ENCODE measurements around the gene C1orf21.

Gene C1orf21

DNA sequence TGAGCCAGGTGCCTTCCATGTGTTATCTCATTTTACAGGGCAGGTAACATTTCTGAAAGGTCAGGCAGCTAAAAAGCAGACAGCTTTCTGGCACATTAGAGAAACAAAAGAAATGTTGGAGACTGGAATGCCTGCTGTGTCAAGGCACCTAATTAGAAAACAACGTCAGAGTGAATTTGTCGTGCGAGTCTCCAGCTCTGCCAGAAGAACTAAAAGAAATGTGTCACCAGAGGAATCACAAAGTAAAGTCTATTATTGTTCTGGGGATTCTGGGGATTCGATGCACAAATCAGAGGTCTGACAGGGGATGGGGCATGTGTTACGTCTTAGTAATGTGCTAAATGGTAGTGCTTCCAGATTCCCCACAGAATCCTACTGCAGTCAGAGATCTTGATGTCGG, 278.5 kb downstream of the C1orf21 start:
- Histone ChIP-seq H3K79me2 (ENCODE audit: control insufficient read depth, insufficient read depth, low read length, unreplicated experiment) (no peaks in the 10 kb centered on the region), H3K36me3 (ENCODE audit: insufficient read depth, low read length) (no peaks in the 10 kb centered on the region), H3K27ac (ENCODE audit: low read depth, low read length) (no peak overlapping the region), H3K27me3 (ENCODE audit: insufficient read depth, low read length) (no peaks in the 10 kb centered on the region; the same call in 1 of the 2 replicates), H3K4me1 (ENCODE audit: control insufficient read depth, insufficient read depth, low read length, unreplicated experiment) (peaks cover 3% of the 10 kb centered on the region), H3K4me3 (ENCODE audit: low read depth, low read length) (no peak overlapping the region), H2AFZ (ENCODE audit: low read length, unreplicated experiment) (no peak overlapping the region)

DNA sequence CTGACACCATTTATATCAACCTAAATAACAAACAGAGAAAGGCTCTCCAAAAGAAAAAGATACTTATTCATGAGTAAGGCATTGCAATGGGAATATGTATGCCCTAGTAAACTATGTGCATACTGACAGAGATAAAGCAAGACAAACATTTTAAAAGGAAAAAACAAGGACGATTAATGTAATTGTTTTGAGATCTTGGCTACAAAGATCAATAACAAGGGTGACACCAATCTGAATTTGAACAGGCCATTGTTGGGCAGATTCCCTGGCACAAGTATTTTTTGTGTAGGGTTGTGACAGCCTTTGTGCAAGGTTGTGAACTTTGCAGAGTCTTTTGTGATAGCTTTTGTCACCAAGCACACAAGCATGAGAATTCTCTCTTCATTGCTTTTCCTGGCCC, 282.6 kb downstream of the C1orf21 start:
- H3K36me3 ChIP-seq (ENCODE audit: insufficient read depth, low read length) = no peaks in the 10 kb centered on the region
- no peaks in the 10 kb centered on the region for H3K79me2 ChIP-seq (ENCODE audit: control insufficient read depth, insufficient read depth, low read length, unreplicated experiment)
- H3K27ac ChIP-seq (ENCODE audit: low read depth, low read length) = no peak overlapping the region
- peaks cover 8% of the 10 kb centered on the region for H3K27me3 ChIP-seq (ENCODE audit: insufficient read depth, low read length)
- H3K4me3 ChIP-seq (ENCODE audit: low read depth, low read length) = no peak overlapping the region
- H3K4me1 ChIP-seq (ENCODE audit: control insufficient read depth, insufficient read depth, low read length, unreplicated experiment) = no peaks in the 10 kb centered on the region
- H2AFZ ChIP-seq (ENCODE audit: low read length, unreplicated experiment) = no peak overlapping the region

DNA sequence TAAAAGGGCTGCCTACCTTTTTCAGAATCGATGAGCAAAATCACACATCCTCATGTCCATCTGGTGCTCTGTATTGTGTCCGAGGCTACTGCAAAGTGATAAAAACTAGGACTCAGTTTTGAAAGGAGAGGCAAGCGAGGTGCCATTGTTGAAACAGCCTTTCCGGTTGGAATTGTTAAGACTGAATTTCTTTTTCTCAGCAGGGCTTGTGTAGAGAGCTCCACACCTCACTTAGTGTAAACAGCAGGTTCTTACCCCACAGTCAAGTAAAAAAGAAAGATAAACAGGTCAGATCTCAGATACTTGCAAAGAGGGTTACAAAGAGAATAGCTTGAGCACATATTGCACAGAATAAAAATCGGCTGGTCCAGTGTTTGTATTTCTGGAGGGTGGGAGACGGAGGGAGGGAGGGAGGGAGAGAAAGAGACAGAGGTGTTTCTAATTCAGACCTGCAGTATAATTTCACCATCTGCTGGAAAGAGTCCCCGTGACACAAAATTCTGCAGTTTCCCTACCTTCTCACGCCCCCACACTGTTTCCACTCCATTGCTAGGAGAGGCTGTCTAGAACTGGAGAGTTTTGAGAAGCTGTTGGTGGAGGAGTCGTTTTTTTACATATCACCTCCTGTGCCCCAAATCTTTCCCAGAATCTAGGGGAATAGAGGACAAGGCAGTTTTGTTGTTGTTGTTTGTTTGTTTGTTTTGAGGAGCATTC, 285.3 kb downstream of the C1orf21 start:
- no peaks in the 10 kb centered on the region for H3K4me1 ChIP-seq (ENCODE audit: control insufficient read depth, insufficient read depth, low read length, unreplicated experiment)
- no peaks in the 10 kb centered on the region for H3K36me3 ChIP-seq (ENCODE audit: insufficient read depth, low read length)
- no peak overlapping the region for H3K4me3 ChIP-seq (ENCODE audit: low read depth, low read length)
- H2AFZ ChIP-seq (ENCODE audit: low read length, unreplicated experiment) = no peak overlapping the region
- peaks cover 11% of the 10 kb centered on the region; the same call in 1 of the 2 replicates for H3K27me3 ChIP-seq (ENCODE audit: insufficient read depth, low read length)
- H3K79me2 ChIP-seq (ENCODE audit: control insufficient read depth, insufficient read depth, low read length, unreplicated experiment) = no peaks in the 10 kb centered on the region
- no peak overlapping the region for H3K27ac ChIP-seq (ENCODE audit: low read depth, low read length)

DNA sequence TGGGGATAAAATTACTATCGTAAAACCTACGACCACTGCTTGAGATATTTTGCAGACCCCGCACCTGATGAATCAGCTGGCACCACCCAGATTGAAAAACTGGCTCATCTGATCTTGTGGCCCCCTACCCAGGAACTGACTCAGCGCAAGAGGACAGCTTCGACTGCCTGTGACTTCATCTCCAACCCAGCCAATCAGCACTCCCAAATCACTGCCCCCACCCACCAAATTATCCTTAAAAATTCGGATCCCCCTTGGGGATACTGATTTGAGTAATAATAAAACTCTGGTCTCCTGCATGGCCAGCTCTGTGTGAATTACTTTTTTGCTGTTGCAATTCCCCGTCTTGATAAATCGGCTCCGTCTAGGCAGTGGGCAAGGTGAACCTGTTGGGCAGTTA, 286.5 kb downstream of the C1orf21 start:
- no peaks in the 10 kb centered on the region for H3K4me1 ChIP-seq (ENCODE audit: control insufficient read depth, insufficient read depth, low read length, unreplicated experiment)
- H2AFZ ChIP-seq (ENCODE audit: low read length, unreplicated experiment) = no peak overlapping the region
- H3K27me3 ChIP-seq (ENCODE audit: insufficient read depth, low read length) = peaks cover 11% of the 10 kb centered on the region; the same call in 1 of the 2 replicates
- no peak overlapping the region for H3K4me3 ChIP-seq (ENCODE audit: low read depth, low read length)
- H3K27ac ChIP-seq (ENCODE audit: low read depth, low read length) = no peak overlapping the region
- no peaks in the 10 kb centered on the region for H3K36me3 ChIP-seq (ENCODE audit: insufficient read depth, low read length)
- H3K79me2 ChIP-seq (ENCODE audit: control insufficient read depth, insufficient read depth, low read length, unreplicated experiment) = no peaks in the 10 kb centered on the region

DNA sequence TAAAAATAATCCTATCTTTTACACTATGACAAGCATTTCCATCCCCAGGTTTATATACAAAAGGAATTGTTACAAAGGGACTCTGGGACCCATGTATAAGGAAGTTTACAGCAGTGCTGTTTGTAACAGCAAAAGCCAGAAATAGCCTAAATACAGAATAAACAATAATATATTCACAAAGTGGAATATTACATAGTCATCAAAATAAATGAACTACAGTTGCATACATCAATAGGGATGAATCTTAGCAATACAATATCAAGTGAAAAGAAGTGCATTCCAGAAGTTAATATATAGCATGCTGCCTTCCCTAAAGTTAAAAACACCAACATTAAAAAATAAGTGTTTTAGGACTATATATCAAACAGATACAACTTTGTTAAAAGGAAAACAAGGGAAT, 290.5 kb downstream of the C1orf21 start:
- peaks cover 7% of the 10 kb centered on the region; the same call in 1 of the 2 replicates for H3K27me3 ChIP-seq (ENCODE audit: insufficient read depth, low read length)
- no peak overlapping the region for H3K4me3 ChIP-seq (ENCODE audit: low read depth, low read length)
- H3K4me1 ChIP-seq (ENCODE audit: control insufficient read depth, insufficient read depth, low read length, unreplicated experiment) = no peaks in the 10 kb centered on the region
- H3K27ac ChIP-seq (ENCODE audit: low read depth, low read length) = no peak overlapping the region
- H2AFZ ChIP-seq (ENCODE audit: low read length, unreplicated experiment) = no peak overlapping the region
- H3K36me3 ChIP-seq (ENCODE audit: insufficient read depth, low read length) = no peaks in the 10 kb centered on the region
- H3K79me2 ChIP-seq (ENCODE audit: control insufficient read depth, insufficient read depth, low read length, unreplicated experiment) = no peaks in the 10 kb centered on the region
